NCI-H1048 (cell line): ENCODE results near the gene ST8SIA5.
"Not testable (repeated sequence)": the region's sequence is repeated elsewhere in the genome, so short reads cannot be mapped to it uniquely, and the experiment has no call there.

Source experiments
- DNase-seq: peaks from one replicate; lab custom pipeline; 2025; lab: John Stamatoyannopoulos, UW

ST8SIA5 gene

GRCh38 chr18:46756559-46757201, at the start of gene ST8SIA5:
TSS of gene ST8SIA5 (minus strand) at chr18:46757053. CDS start at chr18:46756508, 545 bp downstream.
- no peak for DNase-seq

GRCh38 chr18:46795945-46796344, 39.1 kb upstream of the ST8SIA5 start:
- DNase-seq, result not testable (repeated sequence)

DNA sequence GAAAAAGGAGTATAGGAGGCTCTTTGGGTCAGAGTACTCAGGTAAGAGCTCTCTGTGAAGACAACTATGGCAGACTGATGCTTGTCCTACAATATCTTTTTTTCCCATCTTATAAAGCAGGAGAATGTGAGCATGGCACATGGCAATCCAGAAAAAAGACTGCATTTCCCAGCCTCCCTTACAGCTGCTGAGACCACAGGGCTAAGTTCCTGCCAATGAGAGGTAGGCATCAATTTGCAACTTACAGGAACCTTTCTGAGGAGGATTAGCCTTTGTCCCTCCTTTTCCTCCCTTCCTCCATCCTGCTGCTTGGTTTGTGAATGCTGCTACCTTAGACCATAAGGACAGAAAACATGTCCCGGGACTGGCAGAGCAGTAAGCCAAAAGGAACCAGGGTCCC, 37.8 kb upstream of the ST8SIA5 start:
- DNase-seq, result no peak

GRCh38 chr18:46793565-46793964, 36.7 kb upstream of the ST8SIA5 start:
- DNase-seq, result no peak

DNA sequence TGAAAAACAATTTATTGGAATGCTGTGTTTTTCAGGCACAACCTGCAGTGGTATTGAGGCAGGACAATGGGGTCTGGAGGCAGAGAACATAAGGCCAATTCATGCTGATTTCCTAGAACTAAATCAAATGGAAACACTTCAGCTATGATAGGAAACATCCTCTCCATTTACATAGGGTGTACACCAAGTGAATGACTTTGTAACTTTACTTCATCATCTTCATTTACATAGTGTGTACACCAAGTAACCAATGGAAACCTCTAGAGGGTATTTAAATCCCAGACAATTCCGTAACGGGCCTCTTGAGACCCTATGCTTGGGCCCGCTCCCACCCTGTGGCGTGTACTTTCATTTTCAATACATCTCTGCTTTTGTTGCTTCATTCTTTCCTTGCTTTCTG, 32.2 kb upstream of the ST8SIA5 start:
- no peak for DNase-seq

DNA sequence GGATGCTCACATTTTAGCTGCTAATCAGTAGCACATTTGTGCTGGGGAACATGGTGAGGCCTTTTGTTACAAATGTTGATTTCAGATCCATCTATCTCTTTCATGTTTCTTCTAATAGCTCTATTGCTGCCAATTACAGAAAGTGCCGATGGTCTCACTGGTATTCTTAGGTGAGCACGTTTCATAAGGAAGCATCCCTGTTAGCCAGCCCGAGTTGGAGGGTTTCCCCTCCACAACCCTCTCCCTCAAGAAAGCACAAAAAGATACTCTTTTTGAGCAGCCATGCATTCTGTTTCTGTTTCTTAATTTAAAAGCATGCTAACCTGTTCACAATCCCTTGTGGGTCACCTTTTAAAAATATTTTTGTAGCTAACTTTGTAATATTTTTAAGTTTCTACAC, 30.8 kb upstream of the ST8SIA5 start:
- no peak for DNase-seq

GRCh38 chr18:46772357-46772756, 15.5 kb upstream of the ST8SIA5 start:
- DNase-seq, result no peak

DNA sequence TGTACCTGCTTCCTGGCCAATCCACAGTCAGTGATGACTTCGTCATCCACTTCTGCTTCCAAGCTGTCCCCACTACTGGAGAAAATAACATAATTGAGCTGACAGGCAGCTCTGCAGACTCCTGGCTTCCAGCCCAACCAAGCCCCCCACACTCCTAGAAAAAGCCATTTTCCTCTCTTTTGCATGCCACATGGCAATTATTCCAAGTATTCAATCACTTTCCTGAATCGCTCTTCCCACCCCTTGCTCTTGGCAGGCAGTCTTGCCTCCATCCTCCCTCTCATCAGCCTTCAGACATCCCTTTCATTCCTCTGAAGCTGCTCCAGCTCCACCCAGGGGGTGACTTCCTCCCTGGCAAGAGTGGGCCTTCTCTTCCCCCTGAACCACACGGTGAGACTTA, 14.3 kb upstream of the ST8SIA5 start:
- no peak for DNase-seq

DNA sequence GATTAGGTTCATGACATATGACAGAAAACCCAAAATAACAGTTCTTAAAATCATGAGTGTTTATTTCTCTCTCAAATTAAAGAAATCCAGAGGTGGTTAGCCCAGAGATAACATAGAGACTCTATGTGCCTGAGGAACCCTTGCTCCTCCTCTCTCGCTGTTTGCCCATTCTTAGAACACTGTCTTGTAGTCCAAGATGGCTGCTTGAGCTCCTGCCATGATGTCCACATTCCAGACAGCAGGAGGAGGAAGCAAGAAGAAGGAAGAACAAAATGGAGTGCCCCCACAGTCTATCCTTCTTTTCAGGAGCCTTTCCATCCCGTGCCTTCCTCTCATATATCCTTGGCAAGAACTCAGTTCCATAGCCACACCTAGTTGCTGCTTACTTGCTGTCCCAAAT, 13.9 kb upstream of the ST8SIA5 start:
- DNase-seq, result no peak

- DNase-seq, result no peak
Measured at GRCh38 chr18:46768166-46768921, 11.5 kb upstream of the ST8SIA5 start.

- no peak for DNase-seq
Measured at GRCh38 chr18:46767217-46767616, 10.4 kb upstream of the ST8SIA5 start.

DNA sequence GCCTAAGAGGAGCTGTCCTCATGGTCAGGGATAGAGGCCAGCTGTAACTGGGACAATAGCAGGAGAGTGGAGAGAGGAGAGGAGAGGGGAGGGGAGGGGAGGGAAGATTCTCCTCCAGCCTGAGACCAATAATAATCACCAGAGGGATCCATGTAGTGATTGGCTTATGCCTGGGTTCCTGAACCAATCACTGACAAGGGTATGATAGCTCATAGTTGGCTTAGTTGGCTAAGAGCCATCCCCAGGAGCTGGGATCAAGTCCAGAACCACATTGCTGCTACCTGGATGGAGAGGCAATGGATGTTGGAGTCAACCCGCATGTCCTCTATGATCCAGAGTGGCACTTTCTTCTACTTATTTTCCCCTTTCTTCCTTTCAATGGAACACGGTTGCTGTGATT, 7.7 kb upstream of the ST8SIA5 start:
- no peak for DNase-seq

- DNase-seq, result no peak
Measured at GRCh38 chr18:46761059-46761769, 4.4 kb upstream of the ST8SIA5 start.

GRCh38 chr18:46759890-46760289, 3.0 kb upstream of the ST8SIA5 start:
- DNase-seq, result no peak

DNA sequence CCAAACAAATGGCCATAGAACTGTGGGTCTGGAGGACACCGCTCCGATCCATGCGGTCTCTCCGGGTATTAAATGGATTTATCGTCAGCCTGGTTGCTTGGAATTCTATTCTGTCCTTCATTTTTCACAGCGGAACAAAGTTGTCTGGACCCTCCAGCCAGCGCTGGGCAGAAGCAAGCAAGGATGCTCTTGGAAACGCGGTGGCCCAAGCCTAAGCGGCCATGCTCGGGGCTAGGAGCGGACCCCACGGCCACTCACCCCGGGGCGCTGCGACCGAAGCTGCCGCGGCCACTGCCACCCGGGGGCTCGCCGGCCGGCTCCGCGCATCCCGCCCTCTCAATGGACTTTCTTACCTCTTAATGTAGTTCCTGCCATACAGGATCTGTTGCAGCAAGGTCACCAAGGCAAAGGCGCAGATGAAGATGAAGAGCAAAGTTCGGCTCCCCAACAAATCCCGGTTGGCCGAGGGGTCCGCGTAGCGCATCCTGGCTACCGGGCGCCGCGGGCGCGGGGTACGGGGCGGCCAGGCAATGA, 761 bp downstream of the ST8SIA5 start:
- DNase-seq, result no peak

GRCh38 chr18:46755315-46756024, 1.4 kb downstream of the ST8SIA5 start:
- no peak for DNase-seq

GRCh38 chr18:46754661-46755292, 2.1 kb downstream of the ST8SIA5 start:
- no peak for DNase-seq

DNA sequence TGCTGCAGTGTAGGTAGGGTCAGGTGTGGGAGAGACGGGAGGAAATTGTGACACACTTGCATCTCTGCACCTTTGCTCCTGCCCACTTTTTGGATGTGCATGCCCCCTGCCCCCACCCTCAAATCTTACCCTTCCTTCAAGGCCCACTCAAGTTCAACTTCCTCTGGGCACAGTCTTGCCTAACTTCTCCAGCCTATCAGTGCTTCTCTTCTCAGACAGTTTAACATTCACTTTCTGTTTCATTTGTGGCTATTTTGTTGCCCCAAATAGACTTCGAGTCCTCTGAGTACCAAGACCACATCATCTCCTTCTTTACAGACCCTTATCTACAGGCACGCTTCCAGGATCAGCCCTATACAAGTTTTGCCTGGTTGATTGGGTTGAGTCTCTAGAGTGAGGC, 2.7 kb downstream of the ST8SIA5 start:
- no peak for DNase-seq

DNA sequence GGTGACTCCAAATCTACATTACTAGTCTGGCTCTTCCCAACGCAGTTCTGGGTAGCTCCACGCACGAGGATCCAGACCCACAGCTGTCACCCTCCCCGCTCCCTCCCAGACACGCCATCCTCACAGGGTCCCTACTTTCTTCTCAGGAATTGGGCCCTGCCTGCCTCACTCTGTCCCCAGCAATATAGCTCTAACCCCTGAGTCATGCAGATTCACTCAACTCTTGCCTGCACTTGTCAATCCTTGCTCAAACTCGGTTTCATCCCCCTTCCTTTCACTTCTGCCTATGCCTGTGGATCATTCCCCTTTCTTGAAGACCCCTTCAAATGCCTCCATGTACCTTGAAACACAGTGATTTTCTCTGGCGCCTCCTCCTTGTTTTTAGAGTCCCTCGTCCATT, 5.0 kb downstream of the ST8SIA5 start:
- no peak for DNase-seq

DNA sequence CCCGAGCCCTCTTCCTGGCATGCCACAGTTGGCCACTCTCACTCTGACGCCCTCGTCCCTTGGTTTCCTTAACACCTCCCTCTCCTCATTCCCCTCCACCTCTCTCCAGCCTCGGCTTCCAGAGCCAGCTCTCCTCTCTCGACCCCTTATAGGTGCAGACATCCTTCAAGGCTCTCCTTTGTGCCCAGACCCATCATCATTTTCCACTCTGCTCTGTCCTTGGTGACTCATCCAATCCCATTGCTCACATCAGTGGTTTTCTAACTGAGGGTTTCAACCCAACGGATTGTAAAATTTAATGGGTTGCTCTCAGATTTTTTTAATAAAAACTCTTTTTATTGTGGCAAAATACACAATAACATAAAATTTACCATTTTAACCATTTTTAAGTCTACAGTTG, 6.2 kb downstream of the ST8SIA5 start:
- no peak for DNase-seq

DNA sequence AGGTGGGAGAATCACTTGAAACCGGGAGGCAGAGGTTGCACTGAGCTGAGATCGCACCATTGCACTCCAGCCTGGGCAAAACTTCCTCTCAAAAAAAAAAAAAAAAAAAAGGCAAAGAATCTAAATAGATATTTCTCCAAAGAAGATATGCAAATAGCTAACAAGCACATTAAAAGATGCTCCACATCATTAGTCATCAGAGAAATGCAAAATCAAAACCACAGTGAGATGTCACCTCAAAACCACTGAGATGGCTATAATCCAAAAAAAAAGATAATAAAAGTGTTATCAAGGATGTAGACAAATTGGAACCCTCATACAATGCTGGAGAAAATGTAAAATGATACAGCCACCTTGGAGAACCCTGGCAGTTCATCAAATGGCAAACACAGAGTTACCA, 8.4 kb downstream of the ST8SIA5 start:
- no peak for DNase-seq

DNA sequence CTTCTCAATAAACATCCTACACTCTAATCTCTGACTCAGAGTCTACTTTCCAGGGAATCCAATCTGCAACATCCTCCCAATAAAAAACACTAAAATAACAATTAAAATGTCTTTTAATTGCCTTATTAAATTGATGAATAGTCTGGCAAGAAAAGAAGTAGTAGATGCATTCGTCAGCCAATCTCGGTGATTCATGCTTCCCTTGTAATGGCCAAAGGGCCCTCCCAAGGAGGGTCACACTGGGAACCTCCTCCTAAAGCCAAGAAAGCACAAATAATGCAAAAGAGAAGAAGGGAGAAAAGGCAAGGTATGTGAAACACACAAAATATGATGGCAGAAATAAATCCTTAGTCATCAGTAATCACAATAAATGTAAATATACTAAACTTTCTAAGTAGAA, 16.8 kb downstream of the ST8SIA5 start:
- no peak for DNase-seq
